Activated naive CD4-positive, alpha-beta T cell treated with Interleukin-2 at 50 U/mL for 16 hours (primary cell): ENCODE results near the gene WNT9A.
"Not testable (repeated sequence)": the region's sequence is repeated elsewhere in the genome, so short reads cannot be mapped to it uniquely, and the experiment has no call there.

Experiments used
- DNase-seq: peaks from one replicate; pipeline ENCODE4 v3.0.0-alpha.2; 2020

WNT9A gene

DNA sequence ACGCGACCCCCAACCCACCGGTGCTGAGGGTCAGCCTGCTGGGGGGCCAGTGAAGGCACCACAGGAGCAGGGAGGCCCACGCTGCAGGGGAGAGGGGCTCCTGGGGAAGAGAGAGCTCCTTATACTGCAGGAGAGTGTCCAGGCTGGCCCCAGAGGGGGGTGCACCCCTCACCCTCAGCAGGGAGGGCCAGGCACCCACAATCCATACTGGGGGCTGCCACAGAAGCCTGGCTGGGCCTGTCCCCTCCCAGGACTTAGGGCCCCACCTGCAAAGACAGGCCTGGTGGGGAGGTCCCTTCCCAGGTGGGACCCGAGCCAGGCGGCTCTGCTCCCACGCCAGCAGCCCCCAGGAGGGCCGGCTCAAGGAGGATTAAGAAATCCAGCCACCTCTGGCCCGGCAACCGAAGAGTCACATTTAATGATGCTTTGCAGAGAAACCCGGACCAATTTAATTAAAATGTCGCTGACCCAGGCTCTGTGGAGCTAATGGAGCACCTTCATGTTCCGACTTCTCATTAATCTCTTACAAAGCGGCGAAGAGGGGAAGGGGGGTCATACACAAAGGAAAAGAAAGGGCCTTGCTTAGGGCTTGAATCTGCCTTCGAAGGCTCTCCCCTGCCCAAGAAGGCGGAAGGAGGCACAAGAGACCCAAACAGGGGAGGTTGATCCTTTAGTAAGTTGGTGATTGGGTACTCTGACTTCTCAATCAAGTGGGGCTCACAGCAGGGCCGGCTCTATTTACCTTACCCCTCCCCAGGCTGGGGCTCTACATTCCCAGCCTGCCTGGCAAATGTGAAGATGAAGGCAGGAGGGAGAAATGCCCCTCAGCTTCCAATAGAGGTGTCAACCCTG, 25.0 kb downstream of the WNT9A start:
- DNase-seq, result no peak

GRCh38 chr1:227921461-227922185, 26.1 kb downstream of the WNT9A start:
- DNase-seq, result no peak

DNA sequence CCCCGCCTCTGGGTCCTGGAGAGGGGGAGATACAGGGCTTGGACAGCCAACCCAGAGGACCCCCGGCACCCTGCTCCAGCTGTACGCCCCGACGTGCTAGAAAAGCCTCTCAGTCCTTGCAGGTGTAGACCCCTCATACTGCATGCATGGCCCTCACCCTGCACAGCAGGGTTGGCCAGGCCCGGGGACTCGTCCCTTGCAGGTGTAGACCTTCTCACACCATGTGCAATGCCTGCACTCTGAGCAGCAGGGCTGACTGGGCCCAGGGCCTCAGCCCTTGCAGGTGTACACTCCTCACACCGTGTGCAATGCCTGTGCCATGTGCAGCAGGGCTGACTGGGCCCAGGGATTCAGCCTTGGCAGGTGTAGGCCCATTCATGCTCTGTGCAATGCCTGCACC, 26.8 kb downstream of the WNT9A start:
- no peak for DNase-seq

GRCh38 chr1:227920426-227920825, 27.3 kb downstream of the WNT9A start:
- no peak for DNase-seq

DNA sequence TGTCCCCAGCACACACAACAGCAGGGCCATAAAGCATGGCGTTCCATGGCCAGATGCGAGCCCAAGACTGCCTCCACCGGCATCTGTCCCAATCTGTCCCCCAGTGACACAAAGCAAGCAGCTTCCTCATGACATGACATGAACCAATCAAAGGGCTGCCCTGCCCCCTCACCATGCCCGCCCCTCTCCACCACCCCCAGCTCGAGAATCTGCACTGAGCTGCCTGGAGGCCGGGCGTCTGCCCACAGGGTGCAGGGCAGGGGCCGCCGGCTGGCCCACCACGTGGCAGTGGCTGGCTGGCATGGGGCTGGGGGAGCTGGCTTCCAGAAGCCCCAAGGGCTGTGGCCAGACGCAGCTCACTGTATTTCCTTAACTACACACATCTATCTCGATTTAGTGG, 27.8 kb downstream of the WNT9A start:
- DNase-seq, result no peak

DNA sequence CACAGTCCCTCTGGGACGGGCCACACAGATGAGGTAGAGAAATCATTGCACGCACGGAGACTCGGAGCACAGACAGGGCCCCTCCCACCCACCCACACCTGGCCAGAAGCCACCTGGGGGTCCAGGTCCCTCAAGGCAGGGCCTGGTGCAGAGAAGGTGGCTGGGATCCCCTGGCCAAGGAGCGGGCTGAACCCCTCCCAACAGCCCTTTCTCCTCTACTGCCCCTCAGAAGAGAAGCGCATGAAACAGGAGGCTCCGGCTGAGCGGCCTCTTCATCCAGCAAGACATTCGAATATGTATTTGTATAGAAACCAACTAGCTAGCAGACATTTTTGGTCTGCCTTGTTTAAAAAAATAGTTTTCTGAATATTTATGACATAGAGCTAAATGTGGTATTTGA, 29.0 kb downstream of the WNT9A start:
- DNase-seq, result no peak

DNA sequence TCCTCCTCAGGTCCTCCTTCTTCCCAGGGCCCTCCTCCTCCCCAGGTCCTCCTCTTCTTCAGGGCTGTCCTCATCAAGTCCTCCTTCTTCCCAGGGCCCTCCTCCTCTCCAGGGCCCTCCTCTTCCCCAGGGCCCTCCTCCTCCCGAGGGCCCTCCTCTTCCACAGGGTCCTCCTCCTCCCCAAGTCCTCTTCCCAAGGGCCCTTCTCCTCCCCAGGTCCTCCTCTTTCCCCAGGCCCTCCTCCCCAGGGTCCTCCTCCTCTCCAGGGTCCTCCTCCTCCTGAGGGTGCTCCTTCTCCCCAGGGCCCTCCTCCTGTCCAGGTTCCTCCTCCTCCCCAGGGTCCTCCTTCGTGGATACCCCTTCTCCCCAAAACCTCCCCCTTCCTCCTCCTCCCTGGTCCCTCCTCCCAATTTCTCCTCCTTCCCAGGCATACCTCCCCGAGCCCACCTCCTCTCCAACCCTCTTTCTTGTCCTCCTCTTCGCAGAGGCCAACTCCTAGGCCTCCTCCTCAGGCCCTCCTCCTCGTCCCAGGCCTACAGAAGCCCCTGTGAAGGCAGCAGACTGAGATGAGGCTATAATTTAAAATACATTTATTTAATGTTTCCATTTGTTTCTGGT, 29.5 kb downstream of the WNT9A start:
- no peak for DNase-seq

GRCh38 chr1:227917081-227917950, 30.4 kb downstream of the WNT9A start:
- DNase-seq, result no peak

DNA sequence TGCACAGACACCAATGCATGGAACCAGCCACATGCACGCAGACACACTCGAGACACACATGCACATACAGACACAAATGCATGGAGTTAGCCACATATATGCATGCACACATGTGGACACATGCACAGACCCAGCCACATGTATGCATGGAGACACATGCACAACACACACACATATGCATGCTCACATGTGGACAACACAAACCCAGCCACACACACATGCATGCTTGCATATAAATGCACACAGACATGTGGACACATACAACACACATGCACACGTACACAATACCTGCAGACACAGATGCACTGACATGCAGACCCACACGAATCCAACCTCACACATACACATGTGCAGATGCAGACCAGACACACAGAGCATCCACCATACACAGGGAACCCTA, 31.1 kb downstream of the WNT9A start:
- no peak for DNase-seq

DNA sequence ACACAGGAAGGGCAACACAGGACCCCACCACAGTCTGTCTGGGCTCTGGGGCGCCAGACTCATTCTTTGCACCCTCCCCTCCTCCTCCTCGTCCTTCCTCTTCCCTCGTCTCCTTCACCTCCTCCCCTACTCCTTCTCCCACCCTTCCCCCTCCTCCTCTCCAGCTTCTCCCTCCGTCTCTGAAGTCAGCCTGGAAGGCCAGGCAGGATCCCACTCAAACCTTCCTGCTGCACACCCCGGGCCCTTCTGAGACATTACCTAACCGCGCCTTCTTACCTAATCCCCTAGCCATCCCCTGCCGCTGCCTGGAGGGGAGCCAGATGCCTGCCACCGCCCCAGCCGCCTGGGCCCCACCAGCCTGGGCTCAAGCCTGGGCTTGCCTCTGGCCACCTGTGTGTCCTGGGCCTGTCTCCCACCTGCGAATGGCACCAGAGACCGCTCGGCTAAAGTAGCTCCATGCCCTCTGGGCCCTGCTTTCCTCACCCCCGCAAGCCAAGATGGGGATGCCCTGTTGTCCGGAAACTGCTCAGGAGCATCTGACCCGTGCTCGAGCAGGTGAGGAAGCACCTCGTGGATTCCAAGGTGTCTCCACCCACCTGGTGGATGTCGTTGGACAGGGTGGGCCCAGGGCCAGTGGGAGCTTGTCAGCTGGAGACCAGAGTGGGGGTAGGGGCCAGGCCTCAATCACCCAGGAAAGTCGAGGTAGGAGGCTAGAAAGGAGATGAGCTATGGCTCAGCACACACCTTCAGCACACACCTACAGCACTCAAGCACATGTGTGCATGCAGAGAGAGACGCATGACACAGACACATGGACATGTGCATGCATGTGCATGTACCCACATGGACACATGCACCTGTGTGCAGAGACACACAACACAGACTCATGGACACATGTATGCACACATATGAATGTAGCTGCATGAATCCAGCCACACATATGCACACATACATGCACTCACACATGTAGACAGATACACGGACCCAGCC, 31.9 kb downstream of the WNT9A start:
- no peak for DNase-seq

GRCh38 chr1:227914801-227915563, 32.8 kb downstream of the WNT9A start:
- no peak for DNase-seq

DNA sequence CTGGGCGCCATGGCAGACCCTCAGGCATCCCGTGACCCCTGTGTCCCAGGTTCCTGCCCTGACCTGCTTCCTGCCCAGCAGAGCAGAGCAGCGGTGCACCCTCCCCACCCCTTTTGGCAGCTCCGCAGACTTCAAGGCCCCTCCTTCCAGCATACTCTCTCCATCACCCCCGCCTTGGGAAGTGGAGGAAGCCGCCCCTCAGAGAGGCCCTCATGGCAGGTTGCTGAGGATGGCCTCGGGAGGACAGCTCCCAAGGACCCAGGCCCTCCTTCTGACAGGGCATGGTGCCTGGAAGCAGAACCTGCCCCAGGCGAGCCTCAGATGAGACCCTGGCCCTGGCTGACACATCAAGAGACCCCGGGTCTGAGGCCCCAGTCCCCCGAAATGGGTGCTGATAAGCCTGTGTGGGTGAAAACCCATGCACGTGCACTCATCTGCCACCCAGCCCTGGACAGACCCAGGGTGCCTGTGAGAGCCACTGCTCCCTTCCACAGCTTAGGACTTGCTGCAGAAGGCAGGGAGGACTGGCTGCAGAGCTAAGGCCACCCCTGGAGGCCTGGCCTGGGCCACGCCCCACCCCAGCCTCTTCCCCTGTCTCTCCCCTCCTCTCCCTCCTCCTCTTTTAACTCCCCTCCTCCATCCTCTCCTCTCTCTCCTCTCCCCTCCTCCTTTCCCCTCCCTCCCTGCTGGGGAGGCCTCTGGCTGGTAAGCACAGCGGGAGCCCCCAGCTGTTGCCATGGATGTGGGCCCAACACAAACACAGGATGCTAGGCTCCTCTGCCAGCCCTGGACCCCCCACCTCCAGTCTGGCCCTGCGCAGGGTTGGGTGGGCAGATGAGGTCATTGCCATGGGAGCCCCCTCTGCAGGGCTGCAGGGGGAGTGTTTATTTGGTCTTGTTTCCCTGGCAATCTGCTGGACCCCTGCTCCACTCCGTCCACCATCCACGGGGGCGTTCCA, 33.7 kb downstream of the WNT9A start:
- DNase-seq, result no peak

DNA sequence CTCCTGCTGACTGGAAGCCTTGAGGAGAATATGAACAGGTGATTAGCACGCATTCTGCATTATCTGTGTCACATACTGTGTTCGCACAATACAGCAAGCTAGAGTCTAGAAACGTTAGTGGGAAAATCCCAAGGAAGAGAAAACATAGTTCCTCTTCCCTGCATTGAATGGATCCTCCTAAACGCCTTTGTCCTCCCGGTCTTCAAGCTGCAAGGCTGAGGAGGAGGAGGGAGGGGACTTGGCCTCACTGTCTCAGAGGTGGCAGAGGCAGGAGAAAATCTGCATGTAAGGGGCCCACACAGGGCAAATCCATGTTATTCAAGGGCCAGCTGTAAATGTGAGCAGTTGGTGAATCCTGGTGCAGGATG, 34.4 kb downstream of the WNT9A start:
- no peak for DNase-seq

- no peak for DNase-seq
Observed at GRCh38 chr1:227912866-227913265, 34.9 kb downstream of the WNT9A start.

GRCh38 chr1:227911376-227911775, 36.4 kb downstream of the WNT9A start:
- no peak for DNase-seq

DNA sequence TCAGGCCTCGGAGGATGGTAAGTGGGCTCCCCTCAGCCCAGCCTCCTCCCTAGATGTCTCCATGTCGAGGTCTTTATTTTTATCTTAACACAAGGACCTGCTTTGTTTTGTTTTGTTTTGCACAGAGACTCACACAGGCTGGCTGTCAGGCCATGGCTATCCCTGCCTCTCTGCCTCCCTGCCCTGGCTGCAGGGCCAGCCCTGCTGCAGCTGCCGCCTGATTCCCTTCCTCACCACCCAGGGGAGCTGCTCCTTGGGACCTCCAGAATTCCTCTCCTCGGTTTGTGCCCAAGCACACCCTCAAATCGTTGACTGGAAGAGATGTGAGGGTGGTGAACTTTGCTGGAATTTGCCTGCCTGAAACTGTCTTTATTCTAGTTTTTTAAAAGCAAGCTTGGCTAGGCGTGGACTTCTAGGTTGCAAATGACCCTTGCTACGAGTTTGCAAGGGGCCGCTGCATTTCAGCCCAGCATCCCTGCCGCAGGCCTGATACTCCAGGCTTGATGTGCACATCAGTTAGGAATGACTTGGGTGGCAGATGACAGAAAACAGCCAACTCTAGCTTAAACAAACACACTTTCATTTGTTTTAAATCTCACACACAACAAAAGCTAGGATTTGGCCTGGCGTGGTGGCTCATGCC, 37.1 kb downstream of the WNT9A start:
- DNase-seq, result no peak

DNA sequence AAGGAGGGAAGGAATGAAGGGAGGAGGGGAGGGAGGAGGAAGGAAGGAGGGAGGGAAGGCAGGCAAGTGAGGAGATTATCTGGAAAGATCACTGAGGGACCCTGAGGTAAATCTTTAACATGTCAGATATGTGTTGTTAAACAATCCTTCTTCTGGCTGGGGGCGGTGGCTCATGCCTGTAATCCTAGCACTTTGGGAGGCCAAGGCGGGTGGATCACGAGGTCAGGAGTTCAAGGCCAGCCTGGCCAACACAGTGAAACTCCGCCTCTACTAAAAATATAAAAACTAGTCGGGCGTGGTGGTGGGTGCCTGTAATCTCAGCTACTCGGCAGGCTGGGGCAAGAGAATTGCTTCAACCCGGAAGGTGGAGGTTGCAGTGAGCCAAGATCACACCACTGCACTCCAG, 37.8 kb downstream of the WNT9A start:
- not testable (repeated sequence) for DNase-seq

DNA sequence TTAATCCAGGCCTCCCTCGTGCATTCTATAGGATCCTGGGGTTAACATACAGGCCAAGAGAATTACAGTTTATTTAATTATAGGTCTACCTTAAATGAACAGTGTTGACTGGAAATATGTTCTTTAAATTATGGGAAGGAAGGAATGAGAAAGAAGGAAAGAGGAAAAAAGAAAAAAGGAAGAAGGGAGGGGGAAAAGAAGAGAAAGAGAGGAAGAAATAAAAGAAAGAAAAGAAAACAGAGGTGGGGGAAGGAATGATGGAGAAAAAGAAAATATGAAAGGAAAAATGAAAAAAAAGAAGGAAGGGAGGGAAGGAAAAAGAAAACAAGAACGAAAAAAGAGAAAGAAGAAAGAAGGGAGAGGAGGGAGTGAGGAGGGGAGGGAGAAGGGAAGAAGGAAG, 38.5 kb downstream of the WNT9A start:
- DNase-seq, result no peak

- no peak for DNase-seq
Observed at GRCh38 chr1:227908359-227908758, 39.4 kb downstream of the WNT9A start.
